ENCODE data around the gene BAG5.

Gene BAG5

GRCh38 chr14:103510724-103511693, 51.4 kb downstream of the BAG5 start:
- no peak for DNase-seq
- peak overlapping the region; percentile 77 for H3K27ac Mint-ChIP-seq
- no peak for TF ChIP-seq CTCF (IDR thresholded peaks at IDR 0.05)
- H3K36me3 Mint-ChIP-seq (ENCODE audit: low read depth) = peaks cover 25% of the 10 kb centered on the region
- H3K9me3 Mint-ChIP-seq = no peaks in the 10 kb centered on the region
- peaks cover 6% of the 10 kb centered on the region for H3K27me3 Mint-ChIP-seq (ENCODE audit: low read depth, poor library complexity)
- no peak overlapping the region for H3K4me3 Mint-ChIP-seq
- H3K4me1 Mint-ChIP-seq = peaks cover 15% of the 10 kb centered on the region

GRCh38 chr14:103509864-103510723, 52.4 kb downstream of the BAG5 start:
- peaks cover 15% of the 10 kb centered on the region for H3K4me1 Mint-ChIP-seq
- no peak for DNase-seq
- H3K9me3 Mint-ChIP-seq = no peaks in the 10 kb centered on the region
- H3K36me3 Mint-ChIP-seq (ENCODE audit: low read depth) = peaks cover 31% of the 10 kb centered on the region
- peak overlapping the region; percentile 77 for H3K27ac Mint-ChIP-seq
- H3K4me3 Mint-ChIP-seq = no peak overlapping the region
- peaks cover 6% of the 10 kb centered on the region for H3K27me3 Mint-ChIP-seq (ENCODE audit: low read depth, poor library complexity)
- no peak for TF ChIP-seq CTCF (IDR thresholded peaks at IDR 0.05)

GRCh38 chr14:103508521-103509329, 53.7 kb downstream of the BAG5 start:
- Mint-ChIP-seq H3K4me3 (no peak overlapping the region), H3K4me1 (peaks cover 15% of the 10 kb centered on the region), H3K36me3 (ENCODE audit: low read depth) (peaks cover 42% of the 10 kb centered on the region), H3K27me3 (ENCODE audit: low read depth, poor library complexity) (peaks cover 6% of the 10 kb centered on the region), H3K9me3 (no peaks in the 10 kb centered on the region), H3K27ac (peak overlapping the region; percentile 68)
- TF ChIP-seq CTCF (IDR thresholded peaks at IDR 0.05) = no peak
- no peak for DNase-seq

GRCh38 chr14:103507751-103508150, 54.7 kb downstream of the BAG5 start:
- Mint-ChIP-seq H3K4me1 (peaks cover 15% of the 10 kb centered on the region), H3K27ac (no peak overlapping the region), H3K9me3 (no peaks in the 10 kb centered on the region), H3K27me3 (ENCODE audit: low read depth, poor library complexity) (peaks cover 6% of the 10 kb centered on the region), H3K36me3 (ENCODE audit: low read depth) (peaks cover 52% of the 10 kb centered on the region), H3K4me3 (no peak overlapping the region)
- TF ChIP-seq CTCF (IDR thresholded peaks at IDR 0.05) = no peak
- DNase-seq = no peak
